ENCODE measurements around the gene ITPR1.

ITPR1 gene

DNA sequence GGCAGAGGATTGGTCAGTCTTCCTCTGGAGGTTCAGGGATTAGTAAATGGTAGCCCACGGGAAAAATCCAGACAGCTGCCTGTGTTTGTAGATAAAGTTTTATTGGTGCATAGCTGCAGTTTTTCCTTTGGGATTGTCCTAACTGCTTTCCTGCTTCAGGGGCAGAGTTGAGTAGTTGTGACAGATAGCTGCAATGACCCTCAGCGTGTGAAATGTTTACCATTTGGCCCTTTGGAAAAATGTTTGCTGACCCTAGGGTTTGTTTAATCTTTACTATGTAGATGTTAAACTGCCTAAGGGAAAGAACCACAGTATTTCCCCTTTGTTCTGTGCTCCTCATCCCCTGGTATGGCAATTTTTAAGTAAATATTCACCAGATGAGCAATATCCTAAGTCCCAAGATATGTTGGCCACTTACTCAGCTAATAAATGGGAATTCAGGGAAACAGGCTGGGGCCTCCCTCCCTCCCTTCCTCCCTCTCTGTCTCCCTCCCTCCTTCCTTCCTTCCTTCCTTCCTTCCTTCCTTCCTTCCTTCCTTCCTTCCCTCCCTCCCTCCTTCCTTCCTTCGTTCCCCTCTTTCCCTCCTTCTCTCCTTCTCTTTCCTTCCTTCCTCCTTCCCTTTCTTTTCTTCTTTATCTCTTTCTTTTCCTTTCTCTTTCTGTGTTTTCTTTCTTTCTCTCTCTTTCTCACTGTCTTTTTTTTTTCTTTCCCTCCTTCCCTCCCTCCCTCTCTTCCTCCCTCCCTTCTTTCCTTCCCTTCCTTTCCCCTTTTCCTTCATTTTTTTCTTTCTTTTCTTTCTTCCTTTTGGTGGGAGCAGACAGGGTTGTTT is 251.5 kb downstream of the ITPR1 start:
- DNase-seq (ENCODE audit: low read depth in 2 of 2): no peak

- no peak for DNase-seq (ENCODE audit: low read depth in 2 of 2)
Measured at GRCh38 chr3:4745235-4745610, 252.1 kb downstream of the ITPR1 start.

DNA sequence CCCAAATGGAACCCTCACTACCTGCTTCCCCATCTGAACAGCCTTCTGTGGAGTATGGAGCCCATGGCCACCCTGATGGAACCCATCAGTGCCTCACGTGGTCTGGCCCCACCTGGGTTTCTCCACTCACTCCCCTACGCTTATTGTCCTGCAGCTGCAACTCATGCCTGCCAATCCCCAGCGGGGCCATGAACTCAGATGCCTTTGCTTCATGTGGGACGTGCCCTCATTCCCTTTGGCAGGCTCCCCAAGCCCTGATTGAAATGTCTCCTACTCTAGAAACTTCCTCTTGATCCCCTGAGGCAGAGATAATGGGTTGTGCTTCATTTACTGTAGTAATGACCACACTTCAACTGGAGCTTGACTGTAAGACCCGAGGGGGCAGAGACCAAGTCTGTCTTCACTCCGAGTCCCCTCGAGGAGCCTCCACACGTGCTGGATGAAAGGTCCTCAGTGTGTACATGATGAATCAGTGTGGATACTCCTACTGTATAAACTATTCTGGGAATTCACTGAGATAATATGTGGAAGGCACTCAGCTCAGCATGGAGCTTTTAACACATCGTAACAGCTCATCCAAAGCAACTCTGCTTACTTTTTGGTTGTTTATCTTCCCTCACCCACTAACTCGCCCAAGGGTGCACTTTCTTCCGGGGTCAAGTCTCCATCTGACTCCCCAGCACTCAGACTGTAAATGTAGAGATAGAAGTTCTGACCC is 253.3 kb downstream of the ITPR1 start:
- DNase-seq (ENCODE audit: low read depth in 2 of 2): no peak

DNA sequence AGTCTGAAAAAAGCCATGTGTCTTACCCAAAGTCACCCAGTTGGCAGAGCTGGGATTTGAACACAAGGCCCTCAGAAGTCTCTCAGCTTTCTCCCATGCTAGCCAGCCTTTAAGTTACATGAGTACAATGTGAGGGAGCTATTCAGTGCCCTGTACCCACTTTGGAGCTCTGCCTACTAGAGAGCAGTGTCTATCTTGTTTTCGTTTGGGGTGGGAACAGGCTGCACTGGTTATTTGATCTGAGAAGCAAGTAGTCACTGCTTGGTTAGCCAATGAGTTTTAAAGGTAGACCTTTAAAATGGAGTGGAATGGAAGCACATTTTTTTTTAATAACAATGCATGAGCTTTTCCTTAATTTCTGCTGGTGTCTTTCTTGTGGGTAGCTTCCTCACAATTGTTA is 255.0 kb downstream of the ITPR1 start:
- no peak for DNase-seq (ENCODE audit: low read depth in 2 of 2)

- no peak for DNase-seq (ENCODE audit: low read depth in 2 of 2)
Measured at GRCh38 chr3:4748701-4749378, 255.7 kb downstream of the ITPR1 start.

DNA sequence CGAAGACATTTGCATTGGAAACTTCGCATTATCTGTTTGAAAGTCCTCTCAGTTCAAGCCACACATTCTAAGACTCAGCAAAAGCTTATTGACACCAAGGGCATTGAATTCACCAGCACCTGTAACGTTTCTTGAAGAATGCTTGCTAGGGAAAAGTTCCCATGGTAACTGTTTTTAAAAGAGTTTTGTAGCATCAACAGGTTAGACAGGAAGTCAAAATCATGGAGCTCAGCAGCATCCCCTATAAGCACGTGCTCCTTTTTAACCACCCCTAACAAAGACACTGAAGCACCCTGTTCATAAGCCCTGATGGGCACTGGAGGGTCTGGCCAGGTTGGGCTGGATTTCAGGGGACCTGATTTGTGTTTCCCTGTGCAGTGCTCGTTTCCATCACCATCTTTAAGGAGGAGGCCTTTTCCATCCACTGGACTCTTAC is 256.4 kb downstream of the ITPR1 start:
- no peak for DNase-seq (ENCODE audit: low read depth in 2 of 2)

DNA sequence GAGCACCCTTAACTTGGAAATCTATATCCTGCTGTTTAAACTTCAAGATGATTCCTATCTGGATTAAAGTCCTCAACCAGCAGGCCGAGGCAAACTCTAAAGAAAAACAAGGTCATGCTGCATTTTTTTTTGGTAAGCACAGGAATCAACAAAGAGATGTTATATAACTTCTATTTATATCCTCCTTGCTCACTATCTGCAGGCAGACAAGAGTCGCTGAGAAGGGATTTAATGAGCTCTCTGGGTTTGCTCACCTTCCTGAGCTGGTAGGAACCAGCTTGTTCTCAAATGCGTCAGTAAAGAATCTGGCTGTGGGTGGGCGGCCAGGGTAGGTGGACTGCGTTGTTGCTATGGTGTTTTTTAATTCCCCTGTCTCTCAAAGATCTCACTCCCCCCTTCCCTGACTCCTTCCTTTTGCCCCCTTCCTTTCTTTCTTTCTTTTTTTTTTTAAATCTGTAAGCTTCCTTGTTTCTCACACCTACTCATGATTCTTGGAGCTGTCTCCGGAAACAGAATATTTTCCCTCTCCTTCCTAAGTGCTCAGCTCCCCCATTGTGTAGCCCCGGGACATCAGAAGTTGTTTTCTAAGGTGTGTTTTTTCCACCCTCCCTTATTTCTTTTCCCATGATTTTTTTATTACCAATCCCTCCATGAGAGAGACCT is 257.3 kb downstream of the ITPR1 start:
- DNase-seq (ENCODE audit: low read depth in 2 of 2): no peak

DNA sequence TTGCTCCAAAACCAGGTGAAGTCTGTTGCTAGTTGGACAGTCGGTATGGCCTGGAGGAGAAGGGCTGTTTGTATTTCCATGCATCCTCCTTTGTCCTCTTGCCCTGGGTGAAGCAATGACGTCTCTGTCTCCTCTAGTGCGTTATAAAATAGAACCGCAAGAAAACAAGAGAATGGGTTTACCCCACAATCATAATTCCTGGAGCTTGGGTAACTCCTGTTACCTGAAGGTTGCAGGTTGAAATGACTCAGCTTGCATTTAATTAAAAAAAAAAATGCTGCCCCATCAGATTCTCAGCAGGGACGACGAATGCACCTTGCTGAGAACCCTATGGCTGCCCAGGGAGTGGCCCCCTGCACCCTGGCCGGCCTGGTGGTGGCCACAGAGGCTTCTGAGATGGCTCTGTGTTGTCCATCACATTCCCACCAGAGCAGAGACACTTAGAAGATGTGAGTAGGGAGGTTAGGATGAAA is 257.9 kb downstream of the ITPR1 start:
- no peak for DNase-seq (ENCODE audit: low read depth in 2 of 2)

DNA sequence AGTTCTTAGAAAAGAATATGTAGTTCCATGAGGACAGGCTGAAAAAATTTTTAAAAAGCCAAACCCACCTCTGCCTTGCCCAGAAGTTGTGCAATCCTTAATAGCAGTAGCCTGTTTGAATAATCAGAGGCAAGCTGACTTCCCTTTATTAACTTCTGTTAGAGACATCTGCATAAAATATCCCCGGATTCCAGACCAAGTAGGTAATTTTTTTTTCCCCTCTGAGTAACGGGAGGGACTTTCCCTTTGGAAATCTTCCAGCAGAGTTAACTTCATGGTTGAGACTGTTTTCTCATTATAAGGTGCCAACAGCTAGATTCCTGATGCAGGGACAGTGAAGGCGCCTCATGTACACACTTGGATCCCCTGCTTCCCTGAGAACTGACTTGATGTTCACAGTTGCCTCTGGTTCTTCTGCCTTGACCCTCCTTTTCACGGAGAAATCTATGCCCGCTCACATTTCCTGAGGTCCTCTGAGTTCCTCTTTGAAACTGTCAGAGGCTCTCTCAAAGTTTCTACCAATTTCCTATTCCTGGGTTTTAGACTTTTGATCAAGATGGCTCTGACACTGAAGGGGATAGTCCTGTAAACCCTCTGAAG is 258.5 kb downstream of the ITPR1 start:
- no peak for DNase-seq (ENCODE audit: low read depth in 2 of 2)

- DNase-seq (ENCODE audit: low read depth in 2 of 2): no peak
Measured at GRCh38 chr3:4752201-4753072, 259.3 kb downstream of the ITPR1 start.

DNA sequence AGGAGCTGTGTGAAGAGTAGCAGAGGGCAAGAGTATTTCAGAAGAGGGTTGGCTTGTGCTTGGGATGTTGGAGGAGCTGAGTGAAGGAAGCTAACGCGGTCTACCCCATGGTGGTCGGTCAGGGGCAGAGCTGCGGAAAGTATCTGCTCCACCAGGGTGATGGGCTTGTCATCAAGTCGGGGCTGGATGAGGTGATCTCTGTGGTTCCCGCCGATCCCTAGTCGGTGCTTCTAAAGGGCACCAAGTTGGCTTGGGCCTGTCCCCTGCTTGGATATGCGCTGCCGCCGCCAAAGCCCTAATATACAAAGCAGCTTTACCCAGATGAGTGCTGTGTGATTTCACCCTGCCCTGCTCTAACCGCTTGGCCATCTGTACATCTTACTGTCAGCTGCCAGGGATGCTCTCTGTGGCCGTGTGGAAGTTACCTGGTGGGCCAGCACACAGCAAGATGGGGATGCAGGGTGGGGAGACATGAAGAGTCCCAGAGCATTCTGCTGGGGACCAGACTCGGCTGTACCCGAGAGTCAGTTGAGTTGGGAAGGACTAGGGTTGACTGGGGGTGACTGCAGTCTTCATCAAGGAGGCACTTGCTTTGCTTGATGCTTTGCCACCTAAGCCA is 260.0 kb downstream of the ITPR1 start:
- DNase-seq (ENCODE audit: low read depth in 2 of 2): no peak

GRCh38 chr3:4754180-4755086 is 261.3 kb downstream of the ITPR1 start:
- DNase-seq (ENCODE audit: low read depth in 2 of 2): no peak

GRCh38 chr3:4755566-4755965 is 262.4 kb downstream of the ITPR1 start:
- DNase-seq (ENCODE audit: low read depth in 2 of 2): no peak

DNA sequence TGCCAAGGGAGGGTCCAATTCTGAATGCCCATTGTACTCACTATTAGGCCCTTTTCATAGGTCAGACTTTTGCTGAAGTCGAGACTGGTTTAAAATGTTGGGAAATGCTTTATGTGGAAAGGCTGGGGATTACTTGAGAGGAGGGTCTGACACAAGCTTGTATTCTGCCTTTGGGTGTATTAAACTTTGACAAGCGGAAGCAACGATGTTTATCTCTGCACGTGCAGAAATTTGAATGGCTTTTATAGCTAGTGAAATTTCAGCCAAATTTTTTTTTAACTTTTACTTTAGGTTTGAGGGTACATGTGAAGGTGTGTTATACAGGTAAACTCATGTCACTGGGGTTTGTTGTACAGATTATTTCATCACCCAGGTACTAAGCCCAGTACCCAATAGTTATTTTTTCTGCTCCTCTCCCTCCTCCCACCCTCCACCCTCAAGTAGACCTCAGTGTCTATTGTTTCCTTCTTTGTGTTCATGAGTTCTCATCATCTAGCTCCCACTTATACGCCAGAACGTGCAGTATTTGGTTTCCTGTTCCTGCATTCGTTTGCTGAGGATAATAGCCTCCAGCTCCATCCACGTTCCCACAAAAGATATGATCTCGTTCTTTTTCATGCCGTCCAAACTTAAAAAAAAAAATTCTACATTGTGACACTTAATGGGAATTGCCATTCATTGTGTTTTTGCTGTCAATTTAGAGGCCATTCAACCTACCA is 263.1 kb downstream of the ITPR1 start:
- DNase-seq (ENCODE audit: low read depth in 2 of 2): no peak

DNA sequence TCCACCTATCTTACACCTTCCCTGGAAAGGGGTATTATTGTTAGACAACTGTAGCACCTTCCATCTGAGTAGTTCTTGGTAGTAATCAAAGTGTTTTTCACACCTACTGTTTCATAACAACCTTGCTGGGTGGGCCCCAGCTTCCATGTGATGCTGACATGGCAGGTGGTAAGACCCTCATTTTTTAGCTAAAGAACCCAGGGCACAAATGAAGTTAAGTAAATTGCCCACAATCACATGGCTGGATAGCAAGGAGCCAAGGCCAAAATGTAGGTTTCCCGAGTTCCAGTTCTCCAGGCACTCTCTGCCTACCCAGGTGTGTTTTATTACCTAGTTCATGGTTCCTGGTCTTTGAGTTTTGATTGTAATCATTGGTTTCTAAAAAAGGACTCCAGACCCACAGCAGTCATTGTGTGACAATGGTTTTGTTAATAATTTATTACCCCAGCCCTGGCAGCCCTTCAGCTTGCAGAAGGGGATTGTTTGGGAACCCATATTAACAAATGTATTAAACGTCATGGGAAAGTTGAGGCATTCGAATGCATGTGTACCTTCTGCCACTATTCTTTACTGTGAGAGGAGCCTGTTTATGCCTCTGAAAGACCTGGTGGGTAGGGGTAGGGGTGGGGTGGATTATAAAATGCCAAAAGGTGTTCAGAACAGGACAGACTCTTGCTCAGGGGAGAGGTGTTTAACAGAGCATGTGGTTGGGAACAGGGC is 263.9 kb downstream of the ITPR1 start:
- no peak for DNase-seq (ENCODE audit: low read depth in 2 of 2)

DNA sequence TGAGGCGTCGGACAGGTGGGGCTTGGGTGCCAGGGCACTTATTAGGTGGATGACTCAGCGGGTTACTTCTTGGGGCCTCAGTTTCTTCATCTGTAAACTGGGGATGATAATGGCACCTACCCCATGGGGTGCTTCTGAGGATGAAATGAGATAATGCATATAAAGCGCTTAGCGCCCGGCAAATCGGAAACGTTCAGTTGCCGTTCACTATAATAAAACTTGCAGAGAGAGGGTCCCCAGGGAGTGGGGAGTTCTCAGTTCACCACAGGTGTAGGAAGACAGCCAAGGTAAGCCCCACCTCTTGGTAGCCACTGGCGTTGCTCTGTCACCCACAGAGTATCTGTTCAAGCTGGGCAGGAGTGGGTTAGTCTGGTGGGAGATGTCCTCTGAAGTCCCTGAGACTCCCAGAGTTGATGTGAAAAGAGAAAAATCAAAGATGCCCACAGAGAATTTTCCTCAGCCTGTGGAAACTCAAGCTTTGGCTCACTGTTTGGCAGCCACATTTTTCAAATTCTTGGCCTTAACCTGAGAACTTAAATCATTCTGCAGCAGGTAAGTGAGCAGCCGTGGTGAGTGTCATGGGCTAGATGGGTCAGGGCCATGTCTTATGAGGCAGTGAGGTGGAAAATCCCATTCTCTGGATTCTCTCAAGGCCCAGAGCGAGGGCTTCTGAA is 264.6 kb downstream of the ITPR1 start:
- no peak for DNase-seq (ENCODE audit: low read depth in 2 of 2)

- DNase-seq (ENCODE audit: low read depth in 2 of 2): no peak
Measured at GRCh38 chr3:4758249-4758860, 265.2 kb downstream of the ITPR1 start.
